HL-60 (cell line): ENCODE measurements around the gene NACA2.
"Not testable (repeated sequence)": the region's sequence is repeated elsewhere in the genome, so short reads cannot be mapped to it uniquely, and the experiment has no call there.

Source experiments
- DNase-seq, 2 experiments: peaks; one replicate each; pipeline ENCODE4 v3.0.0-alpha.2; 2010 to 2020; ENCODE audit warnings: low read depth in 1 of 2, low spot score in 1 of 2
- H3K27ac ChIP-seq: fragments of 250-450 bp; sonication (Bioruptor Pico); replicated peaks from 2 replicates; pipeline ENCODE4 v1.5.1; 2020; ENCODE audit warnings: mild to moderate bottlenecking, moderate library complexity
- H3K27me3 ChIP-seq: fragments of 250-450 bp; sonication (Bioruptor Pico); 2 replicates; pipeline ENCODE4 v1.5.1; 2021; ENCODE audit warnings: mild to moderate bottlenecking, moderate library complexity; ENCODE audit not compliant: insufficient read depth, poor library complexity, severe bottlenecking
- H3K4me3 ChIP-seq: replicated peaks from 2 replicates; pipeline ENCODE4 v1.5.1; 2011; ENCODE audit warnings: mild to moderate bottlenecking, control low read depth, low read length; ENCODE audit not compliant: insufficient read depth
- CTCF ChIP-seq: IDR thresholded peaks from one replicate; pipeline ENCODE4 v1.5.1; 2011; ENCODE audit warnings: low read length, control low read depth, inconsistent platforms; ENCODE audit not compliant: insufficient read depth
- GABPA ChIP-seq: IDR thresholded peaks from 2 replicates; pipeline ENCODE4 v1.6.1; 2012; ENCODE audit warnings: low read depth
- POLR2AphosphoS5 ChIP-seq: IDR thresholded peaks from 2 replicates; pipeline ENCODE4 v1.6.1; 2012; ENCODE audit warnings: low read depth
- REST ChIP-seq: IDR thresholded peaks from 2 replicates; pipeline ENCODE4 v1.6.1; 2012; ENCODE audit warnings: low read depth; ENCODE audit not compliant: insufficient replicate concordance
- SPI1 ChIP-seq: IDR thresholded peaks from 2 replicates; pipeline ENCODE4 v1.6.1; 2012; ENCODE audit warnings: low read depth, mild to moderate bottlenecking, borderline replicate concordance

The NACA2 gene

GRCh38 chr17:61556224-61557188, 34.5 kb downstream of the NACA2 start:
- Histone ChIP-seq H3K27me3 (peaks cover 19% of the 10 kb centered on the region), H3K27ac (no peak overlapping the region), H3K4me3 (no peak overlapping the region)
- TF ChIP-seq CTCF (no peak), POLR2AphosphoS5 (no peak), SPI1 (no peak), REST (no peak), GABPA (no peak)
- DNase-seq: no peak

GRCh38 chr17:61555127-61555566, 35.9 kb downstream of the NACA2 start:
- Histone ChIP-seq H3K27me3 (peaks cover 20% of the 10 kb centered on the region), H3K4me3 (no peak overlapping the region), H3K27ac (no peak overlapping the region)
- TF ChIP-seq GABPA: no peak
- no peak for TF ChIP-seq CTCF
- TF ChIP-seq REST: no peak
- TF ChIP-seq POLR2AphosphoS5: no peak
- no peak for TF ChIP-seq SPI1
- no peak for DNase-seq

- no peak for DNase-seq
- no peak for TF ChIP-seq GABPA
- TF ChIP-seq CTCF: no peak
- TF ChIP-seq POLR2AphosphoS5: no peak
- TF ChIP-seq SPI1: no peak
- no peak for TF ChIP-seq REST
- Histone ChIP-seq H3K27ac (no peak overlapping the region), H3K4me3 (no peak overlapping the region), H3K27me3 (peaks cover 21% of the 10 kb centered on the region)
Observed at GRCh38 chr17:61554209-61554608, 36.8 kb downstream of the NACA2 start.

GRCh38 chr17:61552560-61552959, 38.5 kb downstream of the NACA2 start:
- H3K27ac ChIP-seq, DNase-seq, H3K4me3 ChIP-seq: not testable (repeated sequence)
- H3K27me3 ChIP-seq: peaks cover 21% of the 10 kb centered on the region
